Stimulated activated CD4-positive, alpha-beta T cell treated with anti-CD3 and anti-CD28 coated beads, Interleukin-4, amount 100 ng/mL, for 48 hours (primary cell): ENCODE measurements around the gene ZCCHC24.

ENCODE experiments used
- DNase-seq, 2 donors: peaks; one replicate each; pipeline ENCODE4 v3.0.0-alpha.2; 2020; ENCODE audit warnings: low read depth in 2 of 2

ZCCHC24 gene

DNA sequence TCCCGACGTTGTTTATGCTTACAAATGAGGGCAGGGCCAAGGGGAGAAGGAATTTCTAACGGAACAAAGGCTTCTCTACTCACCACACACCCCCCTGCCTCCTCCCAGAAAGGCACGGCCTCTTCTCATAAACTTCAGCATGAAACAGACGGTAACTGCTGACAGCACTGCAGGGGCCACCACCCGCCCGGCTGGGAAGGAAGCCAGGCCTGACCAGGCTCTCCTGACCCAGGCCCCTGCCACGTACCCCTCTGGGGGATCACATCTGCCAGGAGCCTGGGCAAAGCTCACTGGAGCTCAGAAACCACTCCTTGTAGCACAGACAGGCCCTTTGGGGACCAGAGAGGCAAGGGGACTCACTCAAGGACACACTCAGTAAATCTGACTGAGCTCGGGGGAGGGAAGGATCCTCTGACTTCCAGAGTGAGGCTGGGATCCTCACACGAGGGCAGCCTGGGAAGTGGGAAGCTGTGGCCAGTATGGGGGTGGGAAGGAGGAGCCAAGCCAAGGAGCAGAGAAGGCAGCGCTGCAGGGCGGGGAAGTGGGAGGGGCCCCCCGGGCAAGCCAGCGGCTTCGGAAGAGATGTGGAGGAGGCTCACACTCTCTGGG lies 46.1 kb downstream of the ZCCHC24 start:
- DNase-seq, result no peak

DNA sequence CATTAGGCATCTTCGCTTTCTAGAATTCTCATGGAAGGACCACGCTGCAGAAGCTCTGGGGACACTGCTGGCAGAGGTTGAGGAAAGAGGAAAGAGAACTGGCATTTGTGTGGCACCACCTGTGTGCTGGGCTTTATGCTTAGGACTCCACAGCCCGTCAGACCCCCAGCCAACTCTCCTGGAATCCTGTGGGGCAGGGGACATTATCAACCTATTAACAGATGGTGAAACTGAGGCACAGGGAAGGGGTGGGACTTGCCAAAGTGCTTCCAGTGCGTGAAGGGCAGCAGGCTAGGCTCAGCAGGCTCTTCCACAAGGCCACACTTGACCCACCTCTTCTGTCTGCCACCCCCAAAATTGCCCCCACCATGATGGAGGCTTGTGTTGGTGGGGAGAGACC lies 46.8 kb downstream of the ZCCHC24 start:
- DNase-seq, result no peak

DNA sequence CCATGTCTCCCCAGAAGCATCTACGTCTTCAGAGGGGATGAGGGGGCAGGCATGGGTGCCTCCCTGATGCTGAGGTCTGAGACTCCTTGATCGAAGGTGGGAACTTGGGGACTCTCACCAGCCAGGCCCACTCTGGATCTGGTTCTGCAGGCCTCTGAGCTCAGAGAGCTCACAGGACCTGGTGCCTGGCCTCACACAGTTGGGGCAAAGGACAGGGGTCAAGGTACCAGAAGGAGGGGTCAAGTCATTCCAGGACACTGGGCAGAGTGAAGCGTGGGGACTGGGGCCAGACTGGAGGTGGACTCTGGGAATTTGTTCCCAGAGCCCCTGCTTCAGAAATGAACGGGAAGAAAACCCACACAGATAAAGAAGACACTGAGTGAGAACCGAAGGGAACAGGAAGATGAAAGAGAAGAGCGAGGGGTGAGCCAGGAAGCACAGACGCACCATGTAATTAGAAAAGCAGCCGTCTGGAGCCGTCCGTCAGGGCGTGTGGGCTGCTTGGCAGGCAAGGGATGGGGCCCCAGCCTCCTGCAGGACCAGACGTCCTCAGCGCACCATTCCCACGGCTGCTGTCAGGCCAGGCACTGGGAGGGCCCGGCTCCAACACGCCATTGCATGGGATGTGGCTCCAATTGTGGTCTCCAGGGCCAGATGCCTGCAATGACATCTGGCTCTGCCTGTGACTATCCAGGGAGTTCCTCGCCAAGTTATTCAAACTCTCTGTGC lies 47.7 kb downstream of the ZCCHC24 start:
- no peak for DNase-seq

DNA sequence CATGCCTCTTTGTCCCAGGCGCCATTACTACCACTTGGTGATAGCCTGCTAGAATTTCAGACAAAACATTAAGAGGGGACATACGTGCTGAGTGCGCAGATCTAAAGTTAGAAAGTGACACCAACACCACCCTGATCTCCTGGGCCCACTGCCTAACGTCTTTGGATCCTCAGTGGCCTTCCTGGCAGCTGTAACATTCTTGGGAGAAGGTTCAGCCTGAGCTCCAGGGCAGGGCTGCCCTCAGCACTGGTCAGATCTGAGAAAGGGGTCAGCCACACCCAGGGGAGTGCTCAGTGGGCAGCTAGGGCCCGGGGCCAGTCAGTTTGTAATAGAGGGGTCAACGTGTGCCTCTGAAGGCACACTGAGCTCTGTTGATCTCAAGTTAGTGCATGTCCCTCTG lies 48.4 kb downstream of the ZCCHC24 start:
- no peak for DNase-seq

DNA sequence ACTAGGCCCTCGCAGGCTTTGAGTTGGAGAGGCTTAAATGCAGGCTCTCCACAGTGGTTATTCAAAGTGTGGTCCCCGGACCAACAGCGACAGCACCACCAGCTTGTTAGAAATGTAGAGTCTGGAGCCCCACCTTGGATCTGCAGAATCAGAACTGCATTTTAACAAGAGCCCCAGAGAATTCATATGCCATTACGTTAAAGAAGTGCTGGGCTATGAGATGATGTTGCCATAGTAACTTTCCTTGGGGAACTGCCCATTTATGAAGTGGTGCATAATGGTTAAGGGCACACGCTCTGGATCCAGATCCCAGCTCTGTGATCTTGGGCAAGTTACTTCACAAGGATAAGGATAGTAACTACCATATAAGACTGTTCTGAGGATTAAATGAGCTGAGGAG lies 48.9 kb downstream of the ZCCHC24 start:
- no peak for DNase-seq

DNA sequence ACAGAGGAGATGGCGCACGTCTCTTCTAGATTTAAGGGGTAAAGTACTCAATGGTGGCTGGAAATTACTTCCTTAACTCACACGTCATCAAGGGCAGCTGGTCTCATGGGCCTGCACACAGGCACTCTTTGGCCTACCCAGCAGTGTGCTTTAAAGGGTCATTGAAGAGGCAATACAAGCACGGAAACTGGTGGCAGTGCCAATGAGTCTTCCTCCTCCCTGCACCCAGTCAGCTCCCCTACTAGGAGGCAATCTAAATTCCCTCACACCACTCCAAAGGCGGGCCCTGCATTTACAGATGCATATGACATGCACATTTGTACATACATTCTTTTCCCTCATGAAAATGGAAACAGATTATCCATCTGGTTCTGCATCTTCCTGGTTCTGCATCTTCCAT lies 50.8 kb downstream of the ZCCHC24 start:
- DNase-seq, result no peak

DNA sequence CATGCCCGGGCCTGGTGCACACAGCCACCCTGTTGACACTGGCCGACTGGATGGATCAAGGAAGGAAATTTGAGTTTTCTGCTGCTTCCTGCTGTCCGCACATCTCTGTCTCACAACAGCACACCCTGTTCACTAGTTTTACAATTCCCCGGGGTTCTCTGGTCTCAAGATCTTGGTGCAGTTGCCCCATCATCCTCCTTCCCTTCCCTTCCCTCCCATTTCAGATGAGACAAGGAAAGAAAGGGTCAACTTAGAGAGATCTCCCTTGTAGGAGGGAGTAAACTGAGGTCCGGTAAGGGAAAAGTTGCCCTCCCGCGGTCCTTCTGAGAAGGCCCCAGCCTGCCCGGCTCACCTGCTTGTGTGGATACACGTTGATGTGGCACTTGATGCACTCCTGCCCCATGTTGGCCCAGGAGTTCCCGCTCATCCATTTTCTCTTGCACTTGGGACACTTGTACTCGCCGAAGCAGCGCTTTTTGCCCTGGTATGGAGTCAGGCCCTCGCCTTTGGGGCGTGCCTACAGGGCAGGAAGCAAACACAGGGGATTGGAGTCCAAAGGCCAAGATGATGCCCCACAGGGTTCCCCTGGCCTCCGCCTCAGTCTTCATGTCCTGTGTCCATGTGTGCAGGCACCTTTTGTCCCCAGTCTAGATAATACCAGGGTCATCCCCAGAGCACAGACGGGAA lies 51.4 kb downstream of the ZCCHC24 start:
- no peak for DNase-seq

DNA sequence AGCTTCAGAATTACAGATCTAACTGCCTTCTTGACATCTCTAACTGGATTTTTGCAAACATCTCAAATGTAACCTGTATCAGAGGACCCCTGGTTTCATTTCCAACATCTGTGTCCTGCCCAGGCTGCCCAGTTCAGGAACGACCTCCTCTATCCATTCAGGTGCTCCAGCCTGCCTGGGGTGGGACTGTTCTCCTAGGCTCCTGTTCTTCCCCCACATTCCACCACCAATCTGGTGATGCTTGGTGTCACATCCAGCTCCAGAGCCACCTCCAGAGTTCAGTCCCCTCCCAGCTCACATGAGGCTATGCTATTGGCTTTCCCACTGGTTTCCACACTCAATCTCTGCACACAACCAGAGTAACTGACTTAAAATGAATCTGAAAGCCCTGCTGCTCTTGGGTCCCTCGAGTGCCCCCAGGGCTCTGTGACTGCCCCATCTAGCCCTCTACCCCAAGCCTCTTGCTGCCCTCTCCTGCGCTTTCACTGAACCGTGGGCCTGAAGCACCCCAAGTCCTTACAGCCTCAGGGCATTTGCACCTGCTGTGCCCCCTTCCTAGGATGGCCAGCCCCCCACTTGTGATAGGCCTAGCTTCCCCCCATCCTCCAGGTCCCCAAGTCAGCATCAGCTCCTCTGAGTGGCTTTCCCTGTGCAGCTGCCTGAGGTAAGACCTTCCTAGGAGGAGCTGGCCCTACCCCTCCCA lies 52.1 kb downstream of the ZCCHC24 start:
- no peak for DNase-seq

DNA sequence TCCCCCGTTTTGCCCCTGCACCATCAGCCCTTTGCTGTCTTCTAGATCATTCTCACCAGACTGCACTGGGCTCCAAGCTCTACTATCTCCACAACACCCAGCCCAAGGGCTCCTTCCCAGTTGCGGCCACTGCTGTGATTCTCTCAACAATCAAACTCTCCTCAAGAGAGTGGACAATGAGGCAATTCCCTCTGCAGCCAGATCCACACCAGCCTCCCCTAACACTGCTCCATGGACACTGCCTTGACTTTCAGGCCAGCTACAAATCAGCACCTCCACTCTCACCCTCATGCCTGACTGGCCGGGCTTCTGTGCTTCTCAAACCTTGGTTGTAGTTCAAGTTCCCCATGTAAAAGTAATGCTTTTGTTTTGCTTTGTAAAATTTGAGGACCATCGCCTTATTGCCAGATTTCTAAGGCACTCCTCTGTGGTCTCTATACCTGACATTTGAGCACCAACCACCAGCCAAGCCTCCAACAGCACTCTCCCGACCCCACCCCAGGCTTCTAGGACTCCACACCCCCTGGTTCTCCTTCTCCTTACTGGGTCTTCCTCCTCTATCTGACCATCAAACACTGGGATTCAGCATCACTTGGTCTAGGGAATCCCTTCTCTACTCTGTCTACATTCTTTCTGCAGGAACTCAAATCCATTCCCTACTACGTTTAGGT lies 52.8 kb downstream of the ZCCHC24 start:
- DNase-seq, result no peak

DNA sequence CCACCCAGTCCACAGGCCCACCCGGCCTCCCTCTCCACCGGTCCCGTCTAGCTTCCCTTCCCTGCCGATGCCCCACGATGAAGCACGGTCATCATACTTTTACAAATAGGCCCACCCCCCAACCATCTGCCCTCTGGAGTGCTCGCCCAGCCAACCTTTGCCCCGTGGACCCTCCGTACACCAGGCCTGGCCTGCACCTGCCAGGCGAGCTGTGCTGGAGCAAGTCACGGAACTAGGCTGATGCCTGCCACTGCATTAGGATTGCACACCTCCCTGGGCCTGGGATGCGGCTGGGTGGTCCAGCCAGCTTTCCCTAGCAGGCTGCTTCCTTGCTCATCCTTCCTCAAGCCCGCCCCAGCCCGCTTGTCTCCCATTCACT lies 53.4 kb downstream of the ZCCHC24 start:
- no peak for DNase-seq

DNA sequence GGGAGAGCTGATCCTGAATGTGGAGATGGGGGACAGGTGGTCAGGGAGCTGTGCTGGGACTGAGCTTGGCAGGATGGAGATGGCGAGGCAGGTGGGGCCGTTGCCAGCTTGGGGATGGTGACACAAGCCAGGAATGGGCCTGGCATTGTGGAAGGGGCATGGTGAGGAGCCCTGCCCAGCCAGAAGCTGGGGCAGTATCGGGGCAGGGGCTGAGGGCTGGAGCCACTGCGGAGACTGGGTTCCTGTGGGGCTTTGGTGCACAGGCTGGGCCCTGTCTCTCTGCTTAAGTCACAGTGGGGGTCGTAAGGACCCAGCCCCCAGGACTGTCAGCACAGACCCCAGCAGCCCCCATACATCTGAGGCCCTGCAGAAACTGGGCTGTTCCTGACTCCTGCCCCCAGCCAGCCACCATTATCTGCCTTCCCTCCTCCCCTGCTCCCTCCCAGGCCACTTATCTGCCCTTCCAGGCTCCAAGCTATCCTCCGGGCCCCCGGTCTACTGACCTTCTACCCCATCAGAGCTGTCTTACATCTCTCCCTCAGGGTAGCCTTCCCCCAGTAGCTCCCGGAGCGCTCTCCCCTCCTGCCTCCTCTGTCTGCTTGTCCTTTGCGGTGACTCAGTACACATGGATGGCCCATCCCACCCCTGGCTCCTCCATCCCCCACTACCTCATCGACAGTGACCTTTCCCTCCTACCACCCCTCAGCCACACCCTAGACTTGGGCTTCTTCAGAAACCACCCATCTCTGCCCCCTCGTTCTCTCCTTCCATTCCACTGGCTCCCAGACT lies 54.0 kb downstream of the ZCCHC24 start:
- no peak for DNase-seq

DNA sequence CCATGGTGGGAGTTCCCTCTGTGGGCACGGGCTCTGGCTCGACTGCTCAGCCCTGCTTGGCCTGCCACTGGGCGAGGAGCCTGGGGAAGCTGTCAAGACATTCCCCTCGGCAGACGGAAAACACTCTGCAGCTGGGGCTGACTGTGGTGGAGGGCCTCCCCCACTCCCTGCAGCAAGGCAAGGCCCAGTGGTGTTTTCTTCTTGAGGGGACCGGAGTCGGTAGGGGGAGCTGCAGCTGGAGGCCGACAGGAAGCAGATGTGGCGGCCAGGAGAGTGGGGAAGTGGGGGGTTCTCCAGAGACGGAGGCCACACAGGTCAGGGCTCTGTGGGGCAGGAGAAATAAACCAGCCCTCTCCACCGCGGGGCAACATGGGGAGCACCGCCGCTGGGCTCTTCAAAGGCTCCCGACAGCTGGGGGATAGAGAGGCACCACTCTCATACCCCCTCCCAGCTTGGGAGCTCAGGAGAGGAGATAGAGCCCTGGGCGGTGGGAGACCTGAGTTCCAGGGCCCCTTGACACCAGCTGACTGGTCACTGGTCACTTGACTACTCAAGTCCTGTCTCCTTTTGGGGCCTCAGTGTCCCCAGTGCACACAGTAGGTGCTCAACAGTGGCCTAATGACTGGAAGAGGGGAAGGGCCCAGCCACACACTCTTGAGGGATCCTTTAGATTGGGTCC lies 54.7 kb downstream of the ZCCHC24 start:
- DNase-seq, result no peak

DNA sequence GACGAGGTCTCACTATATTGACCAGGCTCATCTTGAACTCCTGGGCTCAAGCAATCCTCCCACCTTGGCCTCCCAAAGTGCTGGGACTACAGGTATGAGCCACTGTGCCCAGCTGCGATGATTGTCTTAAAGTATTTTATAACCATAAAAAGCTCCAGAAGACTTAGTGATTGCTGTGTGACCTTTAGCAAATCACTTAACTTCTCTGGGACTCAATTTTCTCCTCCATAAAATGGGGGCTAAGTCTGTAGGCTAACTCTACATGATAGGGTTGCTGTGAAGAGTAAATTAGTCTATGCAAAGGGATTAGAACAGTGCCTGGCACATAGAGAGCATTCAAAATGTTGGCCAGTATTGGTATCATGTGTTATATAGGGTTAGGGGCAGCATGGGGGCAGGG lies 55.4 kb downstream of the ZCCHC24 start:
- no peak for DNase-seq

DNA sequence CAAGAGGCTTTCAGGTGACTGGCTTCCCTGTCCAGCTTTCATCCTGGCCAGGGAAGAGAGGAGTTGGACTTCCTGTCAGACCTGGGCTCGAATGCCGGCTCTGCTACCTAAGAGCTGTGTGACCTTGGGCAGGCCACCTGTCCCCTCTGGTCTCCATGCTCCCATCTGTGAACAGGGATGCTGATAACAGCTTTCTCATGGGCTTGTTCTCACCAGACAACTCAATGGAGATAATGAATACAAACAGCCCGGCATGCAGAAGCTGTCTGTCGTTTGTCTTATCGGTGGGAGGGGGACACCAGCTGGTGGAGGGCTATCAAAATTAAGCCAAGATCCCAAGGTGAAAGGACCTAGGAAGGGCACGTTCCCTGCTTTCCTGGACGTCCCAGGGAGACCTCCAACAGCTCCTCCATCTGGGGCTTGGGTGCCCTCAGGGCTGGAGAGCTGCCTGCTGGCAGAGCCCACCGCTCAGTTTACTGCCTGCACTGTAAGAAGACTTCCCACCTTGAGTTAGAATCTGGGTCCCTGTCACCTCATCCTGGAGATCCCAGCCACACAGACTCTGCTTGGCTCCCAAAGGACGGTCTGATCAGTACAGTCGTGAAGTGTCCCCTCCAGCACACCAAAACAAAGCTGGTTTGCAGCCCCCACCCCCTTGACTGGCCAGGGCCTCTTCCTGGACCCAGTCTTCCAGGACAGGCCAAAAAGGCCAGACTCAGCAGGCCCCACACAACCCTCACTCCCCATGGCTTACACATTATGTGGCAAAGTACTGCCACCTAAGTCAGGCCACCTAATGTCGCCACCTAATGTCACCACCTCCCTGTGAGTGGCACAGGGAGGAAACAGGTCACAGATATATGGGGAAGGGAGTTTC lies 57.2 kb downstream of the ZCCHC24 start:
- DNase-seq, result no peak

DNA sequence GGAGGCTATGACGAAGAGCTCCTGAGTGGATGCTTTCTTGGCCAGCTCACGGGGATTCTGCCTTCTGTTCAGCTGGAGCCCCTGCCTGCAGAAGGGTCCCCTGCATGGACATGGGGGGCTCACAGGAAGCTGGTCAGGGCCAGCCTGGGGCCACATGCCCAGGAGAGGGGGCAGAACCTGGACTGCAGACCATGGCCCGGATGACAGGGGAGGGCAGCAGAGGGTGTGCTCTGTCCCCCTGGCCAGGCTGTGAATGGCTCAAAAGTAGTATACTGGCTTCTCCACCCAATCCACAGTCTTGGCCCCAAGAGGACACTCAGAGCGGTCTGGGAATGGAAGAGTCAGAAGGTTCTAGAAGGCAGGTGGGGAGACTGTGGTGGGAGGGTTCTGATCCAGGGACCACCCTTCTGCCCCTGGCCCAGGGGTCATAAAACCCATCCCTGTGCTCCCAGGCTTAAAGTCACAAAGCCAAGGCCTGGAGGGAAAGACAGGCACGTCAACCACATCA lies 57.9 kb downstream of the ZCCHC24 start:
- no peak for DNase-seq

DNA sequence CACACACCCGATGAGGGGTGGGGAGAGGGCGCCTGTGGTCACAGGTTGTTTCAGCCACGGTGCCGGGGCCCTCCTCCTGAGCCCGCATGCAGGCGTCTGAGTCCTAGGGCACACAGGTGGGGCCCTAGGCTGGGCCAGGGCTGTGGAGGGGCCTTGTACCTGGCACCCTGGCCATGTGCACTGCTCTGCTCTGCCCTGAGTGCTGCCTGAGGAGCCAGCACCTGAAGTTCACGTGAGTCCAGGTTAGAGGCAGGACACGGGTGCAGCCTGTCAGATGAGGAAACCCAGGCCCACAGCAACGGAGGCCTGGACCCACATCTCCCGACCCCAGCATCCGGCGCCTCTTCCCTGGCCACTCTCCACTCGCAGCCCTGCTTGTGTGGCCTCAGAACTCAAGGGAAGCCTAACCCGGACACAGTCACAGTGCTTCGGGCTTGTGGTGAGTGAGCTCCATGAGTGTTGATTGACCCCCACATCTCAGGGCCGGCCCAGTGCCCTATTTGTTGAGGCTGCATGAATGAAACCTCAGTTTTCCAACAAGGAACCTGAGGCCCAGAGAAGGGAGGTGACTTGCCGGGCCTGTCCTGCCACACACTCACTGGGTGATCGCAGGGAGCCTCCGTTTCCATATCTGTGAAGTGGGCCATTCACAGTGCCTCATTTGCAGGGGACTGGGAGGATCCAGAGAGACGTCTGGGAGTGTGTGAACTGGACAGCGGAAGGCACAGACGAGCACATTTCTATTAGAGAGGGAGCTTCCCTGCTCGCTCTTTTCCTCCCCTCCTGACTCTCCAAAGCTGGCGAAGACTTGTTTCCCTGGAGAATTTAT lies 58.6 kb downstream of the ZCCHC24 start:
- no peak for DNase-seq

DNA sequence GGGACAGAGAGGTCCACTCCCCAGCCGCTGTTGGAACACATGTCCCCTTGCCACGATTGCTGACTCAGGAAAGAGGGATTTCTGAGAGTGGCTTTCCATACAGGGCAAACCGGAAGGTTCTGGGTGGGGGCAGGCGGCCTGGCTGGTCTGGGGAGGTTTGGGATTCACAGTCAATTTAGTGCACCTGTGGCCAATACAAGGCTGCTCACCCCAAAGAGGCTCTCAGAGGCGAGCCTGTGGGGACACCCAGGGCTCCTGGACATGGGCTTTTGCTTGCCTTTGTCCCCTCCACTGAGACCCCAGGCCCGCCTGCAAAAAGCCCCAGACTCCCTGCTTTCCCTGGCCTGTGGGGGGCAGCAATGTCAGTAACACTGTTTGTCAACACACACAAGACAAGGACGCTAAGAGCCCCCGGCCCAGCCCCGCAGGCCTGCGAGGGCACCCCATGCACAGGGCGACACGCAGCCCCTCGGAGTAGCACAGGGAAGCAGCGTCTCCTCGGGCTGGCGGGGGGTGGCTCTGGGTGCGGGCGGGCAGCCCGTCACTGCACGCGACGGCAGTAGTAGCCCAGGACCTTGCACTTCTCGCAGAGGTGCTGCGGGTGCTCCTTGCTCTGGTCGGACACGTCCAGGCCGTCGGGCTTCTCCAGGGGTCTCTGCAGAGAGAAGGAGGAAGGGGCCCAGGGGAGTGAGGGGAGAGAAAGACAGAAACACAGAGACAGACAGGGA lies 59.5 kb downstream of the ZCCHC24 start:
- DNase-seq, result no peak

DNA sequence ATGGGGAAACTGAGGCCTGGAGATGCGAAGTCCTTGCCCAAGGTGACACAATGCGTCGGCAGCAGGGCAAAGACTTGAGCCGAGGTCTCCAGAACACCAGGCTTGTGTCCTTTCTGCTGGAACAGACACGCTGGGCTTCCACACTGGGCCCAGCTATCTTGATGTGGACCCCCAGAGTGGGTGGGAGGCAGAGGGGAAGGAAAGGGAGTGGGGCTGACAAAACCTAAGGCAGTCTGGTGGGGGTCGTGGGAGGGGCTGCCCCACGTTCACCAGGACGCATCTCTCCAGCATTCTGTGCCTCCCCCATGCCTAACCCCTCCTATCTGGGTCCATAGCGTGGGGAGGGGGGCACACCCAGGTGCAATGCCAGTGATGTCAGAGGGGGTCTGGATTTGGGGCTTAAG lies 60.0 kb downstream of the ZCCHC24 start:
- no peak for DNase-seq
